Left ventricle myocardium inferior (tissue), 1 donor: ENCODE measurements around the gene ARHGAP26. TPM values are rescaled to one million over a fixed set of nuclear protein-coding genes. Genes with fewer than 3 reads are reported as not detected.

Source experiments
- DNase-seq: peaks from one replicate; pipeline ENCODE4 v3.0.0-alpha.2; 2020
- H3K27ac ChIP-seq: fragments of 200-600 bp; replicated peaks from 2 replicates; pipeline ENCODE4 v1.8.0; 2021
- H3K27me3 ChIP-seq: fragments of 200-600 bp; 2 replicates; pipeline ENCODE4 v1.8.0; 2021; ENCODE audit warnings: low read depth
- H3K36me3 ChIP-seq: fragments of 200-600 bp; 2 replicates; pipeline ENCODE4 v1.8.0; 2021
- H3K4me1 ChIP-seq: fragments of 200-600 bp; 2 replicates; pipeline ENCODE4 v1.8.0; 2021
- H3K4me3 ChIP-seq: fragments of 200-600 bp; 2 replicates; pipeline ENCODE4 v1.8.0; 2021; ENCODE audit warnings: mild to moderate bottlenecking, moderate library complexity
- H3K9me3 ChIP-seq: fragments of 200-600 bp; replicated peaks from 2 replicates; pipeline ENCODE4 v1.8.0; 2021
- CTCF ChIP-seq: fragments of 200-600 bp; IDR thresholded peaks from 2 replicates; pipeline ENCODE4 v1.8.0; 2021; ENCODE audit warnings: antibody characterized with exemption, mild to moderate bottlenecking, borderline replicate concordance
- intact Hi-C: fragments of 100-400 bp; cut with micrococcal nuclease; formaldehyde crosslinking; loops from one replicate; pipeline ENCODE4 v1.11.0; 2022
- total RNA-seq: library from RNA; stranded (reverse); fragmentation: NEBNext Ultra II Directional; extraction: Animal tissue kit (Norgen Biotek cat#: 25700); gene quantifications from one replicate; pipeline ENCODE4 v1.2.1, GENCODE V29; 2021
- donor health status: DM: no; HTN: yes; CAD: no; lungs with severe emphysema.

The ARHGAP26 gene
- total RNA-seq, 1 donor from 2014 or later = 35.7 TPM

DNA sequence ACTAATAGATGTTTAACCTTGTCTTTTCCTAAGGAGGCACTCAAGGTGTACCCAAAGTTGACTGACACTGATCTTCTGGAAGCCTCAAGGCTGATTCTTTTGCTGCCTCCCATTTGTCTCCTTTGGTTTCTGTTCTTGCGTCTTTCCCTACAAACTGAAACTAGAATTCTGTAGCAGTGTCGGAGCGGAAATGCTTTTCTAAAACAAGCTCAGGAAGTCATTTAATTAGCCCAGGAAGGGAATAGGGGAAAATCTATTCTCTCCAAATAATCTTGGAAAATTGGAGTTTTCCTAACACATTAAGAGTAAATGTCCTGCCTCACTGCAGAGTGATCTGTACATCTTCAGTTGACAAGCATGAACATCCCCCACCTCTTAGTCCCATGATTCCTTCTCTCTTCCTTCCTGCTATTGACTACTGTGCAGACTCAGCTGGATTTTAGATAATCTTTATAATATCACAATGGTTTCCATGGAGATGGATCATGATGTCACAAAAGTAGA, 450.6 kb downstream of the ARHGAP26 start:
- DNase-seq = no peak
- Histone ChIP-seq H3K27ac (peak overlapping the region; percentile 85), H3K4me1 (peaks cover 50% of the 10 kb centered on the region), H3K4me3 (peak overlapping the region; percentile 27), H3K36me3 (peaks cover 44% of the 10 kb centered on the region), H3K9me3 (no peaks in the 10 kb centered on the region), H3K27me3 (no peaks in the 10 kb centered on the region)
- intact Hi-C loops = no loop called here
- TF ChIP-seq CTCF = no peak

DNA sequence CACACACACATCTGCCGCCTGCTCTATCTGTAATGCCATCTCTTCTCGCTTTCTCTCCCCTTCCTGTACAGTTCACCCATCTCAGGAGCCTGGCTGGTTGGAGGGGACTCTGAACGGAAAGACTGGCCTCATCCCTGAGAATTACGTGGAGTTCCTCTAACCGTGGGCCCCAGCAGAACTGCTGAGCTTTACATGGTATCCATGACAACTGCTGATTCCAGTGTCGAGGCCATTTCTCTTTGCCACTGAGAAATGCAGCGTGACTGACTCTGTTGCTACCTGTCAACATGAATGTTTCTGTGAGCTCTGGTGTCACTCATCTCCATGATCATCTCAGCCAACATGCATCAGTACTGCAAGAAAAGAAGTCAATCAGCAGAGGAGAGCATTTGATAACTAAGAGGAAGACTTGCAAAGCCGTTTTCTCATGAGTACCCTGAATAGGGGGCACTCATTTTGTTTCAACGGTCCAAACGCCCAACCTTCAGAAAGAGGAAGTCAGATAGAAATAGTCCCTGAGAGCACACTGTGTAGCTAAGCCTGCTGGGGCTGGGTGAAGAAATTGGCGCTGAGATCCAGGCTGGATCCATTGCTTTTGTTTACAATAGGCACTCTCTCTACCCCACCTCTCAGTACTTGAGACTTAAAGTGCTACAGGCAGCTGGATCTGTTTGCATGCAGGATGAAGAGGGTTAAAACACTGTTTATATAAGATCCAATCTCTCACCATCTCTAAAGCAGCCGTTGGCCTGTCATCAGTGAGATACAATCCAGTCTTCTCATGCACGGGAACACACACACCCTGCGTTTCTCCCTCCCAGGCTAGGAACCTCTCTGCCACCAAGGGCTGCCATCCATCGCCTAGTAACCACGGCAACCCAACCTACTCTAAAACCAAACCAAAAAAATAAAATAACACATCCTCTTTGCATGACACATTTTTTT, 452.4 kb downstream of the ARHGAP26 start:
- intact Hi-C loops = no loop called here
- no peak for TF ChIP-seq CTCF
- no peak for DNase-seq
- peaks cover 30% of the 10 kb centered on the region for H3K36me3 ChIP-seq
- H3K4me1 ChIP-seq = peaks cover 49% of the 10 kb centered on the region
- H3K27me3 ChIP-seq = no peaks in the 10 kb centered on the region
- H3K9me3 ChIP-seq = no peaks in the 10 kb centered on the region
- H3K27ac ChIP-seq = peak overlapping the region; percentile 36
- H3K4me3 ChIP-seq = no peak overlapping the region

DNA sequence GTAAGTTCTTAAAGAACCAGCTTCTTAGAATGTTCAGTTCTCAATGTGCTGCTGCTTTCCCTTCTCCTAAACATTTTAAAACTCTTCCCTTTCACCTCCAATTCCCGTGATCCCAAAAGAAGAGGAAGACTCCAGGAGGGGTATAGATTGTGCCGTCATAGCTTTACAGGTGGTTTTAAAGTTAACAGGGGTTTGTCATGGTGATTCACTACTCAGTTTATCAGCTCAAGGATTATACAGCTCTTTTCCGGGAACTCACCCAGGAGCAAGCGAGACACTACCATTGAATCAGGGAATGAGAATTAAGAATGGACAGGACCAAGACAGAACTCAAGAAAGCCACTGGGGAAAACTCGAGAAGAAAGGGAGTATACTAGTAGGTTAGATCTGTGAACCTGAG, 454.5 kb downstream of the ARHGAP26 start:
- no peak for TF ChIP-seq CTCF
- Histone ChIP-seq H3K27ac (no peak overlapping the region), H3K4me1 (peaks cover 40% of the 10 kb centered on the region), H3K9me3 (no peaks in the 10 kb centered on the region), H3K4me3 (no peak overlapping the region), H3K36me3 (peaks cover 26% of the 10 kb centered on the region), H3K27me3 (no peaks in the 10 kb centered on the region)
- DNase-seq = no peak
- intact Hi-C loops = no loop called here

- no peak for DNase-seq
- intact Hi-C loops = no loop called here
- TF ChIP-seq CTCF = no peak
- H3K36me3 ChIP-seq = peaks cover 26% of the 10 kb centered on the region
- no peak overlapping the region for H3K27ac ChIP-seq
- H3K9me3 ChIP-seq = no peaks in the 10 kb centered on the region
- H3K27me3 ChIP-seq = no peaks in the 10 kb centered on the region
- peaks cover 40% of the 10 kb centered on the region for H3K4me1 ChIP-seq
- H3K4me3 ChIP-seq = no peak overlapping the region
These were observed 455.3 kb downstream of the ARHGAP26 start for GRCh38 chr5:143225511-143225910.

DNA sequence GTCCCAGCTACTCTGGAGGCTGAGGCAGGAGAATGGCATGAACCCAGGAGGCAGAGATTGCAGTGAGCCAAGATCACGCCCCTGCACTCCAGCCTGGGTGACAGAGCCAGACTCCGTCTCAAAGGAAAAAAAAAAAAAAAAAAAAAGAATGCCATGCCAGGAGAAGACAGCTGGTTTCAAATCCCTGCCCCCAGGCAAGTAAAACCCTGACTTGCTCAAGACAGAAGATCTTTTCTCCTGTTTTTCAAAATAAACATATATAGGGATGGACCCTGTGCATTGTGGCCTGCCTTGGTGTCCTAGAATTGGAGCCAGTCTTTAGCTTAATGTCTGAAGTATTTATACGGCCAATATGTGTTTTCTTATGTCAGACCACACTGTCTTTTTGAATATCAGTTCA, 456.2 kb downstream of the ARHGAP26 start:
- Histone ChIP-seq H3K27me3 (no peaks in the 10 kb centered on the region), H3K4me1 (peaks cover 33% of the 10 kb centered on the region), H3K36me3 (peaks cover 26% of the 10 kb centered on the region), H3K9me3 (no peaks in the 10 kb centered on the region), H3K4me3 (no peak overlapping the region), H3K27ac (no peak overlapping the region)
- DNase-seq = no peak
- no peak for TF ChIP-seq CTCF
- intact Hi-C loops = no loop called here
